ENCODE results near the gene EDIL3.
"Not testable (repeated sequence)": the region's sequence is repeated elsewhere in the genome, so short reads cannot be mapped to it uniquely, and the experiment has no call there.

EDIL3 gene

GRCh38 chr5:84215521-84215920, 169.2 kb downstream of the EDIL3 start:
- DNase-seq (ENCODE audit: extremely low spot score, insufficient read length, low read depth): no peak
- FAIRE-seq: no peak

- DNase-seq (ENCODE audit: extremely low spot score, insufficient read length, low read depth) (no peak), FAIRE-seq (no peak)
Measured at GRCh38 chr5:84213861-84214260, 170.8 kb downstream of the EDIL3 start.

- DNase-seq (ENCODE audit: extremely low spot score, insufficient read length, low read depth) (no peak), FAIRE-seq (no peak)
Measured at GRCh38 chr5:84213212-84213611, 171.5 kb downstream of the EDIL3 start.

GRCh38 chr5:84204772-84205171, 179.9 kb downstream of the EDIL3 start:
- FAIRE-seq (no peak), DNase-seq (ENCODE audit: extremely low spot score, insufficient read length, low read depth) (no peak)

- FAIRE-seq: no peak
- no peak for DNase-seq (ENCODE audit: extremely low spot score, insufficient read length, low read depth)
Measured at GRCh38 chr5:84202136-84202535, 182.5 kb downstream of the EDIL3 start.

GRCh38 chr5:84197538-84197937, 187.1 kb downstream of the EDIL3 start:
- no peak for FAIRE-seq
- no peak for DNase-seq (ENCODE audit: extremely low spot score, insufficient read length, low read depth)

- FAIRE-seq: no peak
- no peak for DNase-seq (ENCODE audit: extremely low spot score, insufficient read length, low read depth)
Measured at GRCh38 chr5:84191281-84191680, 193.4 kb downstream of the EDIL3 start.

GRCh38 chr5:84184857-84185256, 199.8 kb downstream of the EDIL3 start:
- FAIRE-seq (no peak), DNase-seq (ENCODE audit: extremely low spot score, insufficient read length, low read depth) (no peak)

- no peak for FAIRE-seq
- DNase-seq (ENCODE audit: extremely low spot score, insufficient read length, low read depth): no peak
Measured at GRCh38 chr5:84181093-84181492, 203.6 kb downstream of the EDIL3 start.

- no peak for DNase-seq (ENCODE audit: extremely low spot score, insufficient read length, low read depth)
- FAIRE-seq: no peak
Measured at GRCh38 chr5:84168841-84169240, 215.8 kb downstream of the EDIL3 start.

GRCh38 chr5:84163671-84164070, 221.0 kb downstream of the EDIL3 start:
- DNase-seq (ENCODE audit: extremely low spot score, insufficient read length, low read depth): no peak
- FAIRE-seq: no peak

GRCh38 chr5:84162695-84163094, 222.0 kb downstream of the EDIL3 start:
- FAIRE-seq: no peak
- DNase-seq (ENCODE audit: extremely low spot score, insufficient read length, low read depth): no peak

- DNase-seq (ENCODE audit: extremely low spot score, insufficient read length, low read depth); FAIRE-seq: not testable (repeated sequence)
Measured at GRCh38 chr5:84160650-84161049, 224.0 kb downstream of the EDIL3 start.

GRCh38 chr5:84149094-84149493, 235.6 kb downstream of the EDIL3 start:
- FAIRE-seq: no peak

GRCh38 chr5:84148651-84149050, 236.0 kb downstream of the EDIL3 start:
- no peak for DNase-seq (ENCODE audit: extremely low spot score, insufficient read length, low read depth)
- FAIRE-seq: no peak

More at GRCh38 chr5:84149094-84149493, 235.6 kb downstream of the EDIL3 start:
- no peak for DNase-seq (ENCODE audit: extremely low spot score, insufficient read length, low read depth)

GRCh38 chr5:84137541-84137940, 247.1 kb downstream of the EDIL3 start:
- no peak for FAIRE-seq
- no peak for DNase-seq (ENCODE audit: extremely low spot score, insufficient read length, low read depth)

GRCh38 chr5:84131372-84131771, 253.3 kb downstream of the EDIL3 start:
- DNase-seq (ENCODE audit: extremely low spot score, insufficient read length, low read depth): no peak
- no peak for FAIRE-seq

GRCh38 chr5:84130006-84130580, 254.6 kb downstream of the EDIL3 start:
- DNase-seq (ENCODE audit: extremely low spot score, insufficient read length, low read depth) (no peak), FAIRE-seq (no peak)

GRCh38 chr5:84125216-84125615, 259.5 kb downstream of the EDIL3 start:
- FAIRE-seq: no peak

GRCh38 chr5:84119252-84119651, 265.4 kb downstream of the EDIL3 start:
- no peak for FAIRE-seq
- DNase-seq (ENCODE audit: extremely low spot score, insufficient read length, low read depth): no peak

More at GRCh38 chr5:84125216-84125615, 259.5 kb downstream of the EDIL3 start:
- no peak for DNase-seq (ENCODE audit: extremely low spot score, insufficient read length, low read depth)

- FAIRE-seq (no peak), DNase-seq (ENCODE audit: extremely low spot score, insufficient read length, low read depth) (no peak)
Measured at GRCh38 chr5:84118551-84118950, 266.1 kb downstream of the EDIL3 start.

- FAIRE-seq: no peak
Measured at GRCh38 chr5:84115727-84116126, 269.0 kb downstream of the EDIL3 start.

More at GRCh38 chr5:84115727-84116126, 269.0 kb downstream of the EDIL3 start:
- DNase-seq (ENCODE audit: extremely low spot score, insufficient read length, low read depth): no peak

Data from GM18507 (cell line).